ENCODE results near the gene NUP62CL.
"Not testable (repeated sequence)": the region's sequence is repeated elsewhere in the genome, so short reads cannot be mapped to it uniquely, and the experiment has no call there.

The NUP62CL gene, protein sequence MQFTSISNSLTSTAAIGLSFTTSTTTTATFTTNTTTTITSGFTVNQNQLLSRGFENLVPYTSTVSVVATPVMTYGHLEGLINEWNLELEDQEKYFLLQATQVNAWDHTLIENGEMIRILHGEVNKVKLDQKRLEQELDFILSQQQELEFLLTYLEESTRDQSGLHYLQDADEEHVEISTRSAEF

DNA sequence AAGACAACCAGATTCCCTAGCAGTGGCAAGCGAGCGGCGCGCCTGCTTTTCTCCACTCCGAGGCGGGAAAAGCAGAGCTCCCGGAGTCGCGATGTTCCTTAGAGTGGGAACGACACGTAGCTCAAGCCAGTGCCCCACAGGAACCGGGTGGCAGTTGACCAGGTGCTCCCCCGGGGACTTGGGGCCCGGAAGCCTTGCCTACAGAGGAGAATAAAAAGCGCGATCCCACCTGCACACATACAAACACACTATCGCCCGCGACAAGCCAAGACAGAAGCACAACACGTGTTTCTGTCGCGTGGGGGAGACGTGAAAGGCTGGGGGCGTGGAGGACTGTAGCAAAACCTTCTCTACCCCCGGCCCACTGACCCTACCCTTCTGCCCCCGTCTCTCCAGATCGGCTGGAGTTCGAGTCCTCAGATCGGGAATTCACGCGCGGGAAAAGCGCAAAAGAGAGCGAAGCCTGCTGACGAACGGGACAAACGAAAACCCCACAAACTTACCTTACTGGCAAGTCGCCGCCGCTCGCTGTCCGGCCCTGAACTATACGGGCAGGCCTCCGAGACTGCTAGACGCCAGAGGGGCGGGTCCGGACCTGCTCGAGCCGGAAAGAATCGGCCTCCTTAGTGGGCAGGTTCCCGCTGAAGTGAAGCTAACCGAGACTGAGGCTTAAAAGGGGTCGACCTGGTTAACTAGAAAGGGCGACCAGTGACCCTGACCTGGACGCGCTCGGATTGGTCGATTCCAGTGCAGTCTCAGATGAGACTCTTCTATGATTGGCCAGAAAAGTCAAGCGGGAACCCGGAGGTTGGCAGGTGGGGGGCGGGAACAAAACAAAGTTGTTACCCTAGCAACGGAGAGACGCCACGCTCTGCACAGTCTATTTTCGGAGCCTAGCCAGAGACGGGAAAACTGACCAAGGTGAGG lies at the start of gene NUP62CL, which contains the start of gene DNAAF6:
Gene NUP62CL, minus strand, starts transcription at position 664 of the 927 bp plus-strand sequence. CDS start 31,287 bp downstream, outside the sequence.
Gene DNAAF6, plus strand, starts transcription at position 842 of the 927 bp plus-strand sequence. CDS start 6,265 bp downstream, outside the sequence.
- DNase-seq: no peak

GRCh38 chrX:107228486-107228819 lies 22.2 kb upstream of the NUP62CL start:
- no peak for DNase-seq

- DNase-seq: no peak
These were observed 21.7 kb upstream of the NUP62CL start for GRCh38 chrX:107227780-107228485.

- DNase-seq: no peak
These were observed 20.5 kb upstream of the NUP62CL start for GRCh38 chrX:107226757-107227156.

DNA sequence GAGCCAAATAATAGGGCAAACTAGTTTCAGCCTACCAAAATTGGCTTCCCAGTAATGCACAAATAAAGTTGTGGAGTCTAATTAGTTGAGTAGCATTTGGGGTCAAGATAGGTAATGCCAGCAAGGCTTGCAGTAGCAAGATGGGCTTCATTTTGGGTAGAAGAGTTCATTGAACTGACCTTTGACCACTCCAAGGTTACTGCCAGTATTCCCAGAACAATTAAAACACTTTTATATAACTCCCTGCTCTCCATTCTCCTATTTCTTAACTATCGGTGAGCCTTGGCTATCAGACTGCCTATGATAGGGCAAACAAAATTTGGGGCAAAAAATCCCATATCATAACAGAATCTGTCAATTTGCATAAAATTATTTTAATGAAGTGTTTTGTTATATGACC lies 7.2 kb upstream of the NUP62CL start:
- no peak for DNase-seq

- no peak for DNase-seq
These were observed 1.7 kb upstream of the NUP62CL start for GRCh38 chrX:107207943-107208342.

- DNase-seq: no peak
These were observed 856 bp upstream of the NUP62CL start for GRCh38 chrX:107207089-107207488.

GRCh38 chrX:107206697-107207065 lies 448 bp upstream of the NUP62CL start:
- no peak for DNase-seq

DNA sequence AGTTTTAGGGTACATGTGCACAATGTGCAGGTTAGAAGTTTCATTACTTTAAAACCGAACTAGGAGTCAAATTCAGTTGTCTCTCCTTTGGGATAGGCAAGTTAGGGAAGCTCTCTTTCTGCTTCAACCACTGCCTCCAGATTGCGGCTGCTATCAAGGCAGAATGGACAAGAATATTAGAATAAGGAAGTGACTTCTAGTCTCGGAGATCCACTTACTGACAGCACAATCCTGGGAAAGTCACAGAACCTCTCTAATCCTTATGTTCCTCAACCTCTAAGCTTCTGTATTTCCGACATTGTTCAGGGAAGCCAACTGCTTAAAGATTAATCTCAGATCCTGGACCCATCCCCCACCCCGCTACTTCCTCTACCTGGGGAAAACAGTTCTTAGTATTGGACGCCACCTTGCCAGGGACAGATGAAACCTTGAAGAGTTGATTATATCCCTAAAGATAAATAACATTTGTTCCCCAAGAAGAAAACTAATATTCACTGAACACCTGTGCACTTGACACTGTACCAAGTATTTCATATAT lies 2.1 kb downstream of the NUP62CL start:
- DNase-seq: no peak

DNA sequence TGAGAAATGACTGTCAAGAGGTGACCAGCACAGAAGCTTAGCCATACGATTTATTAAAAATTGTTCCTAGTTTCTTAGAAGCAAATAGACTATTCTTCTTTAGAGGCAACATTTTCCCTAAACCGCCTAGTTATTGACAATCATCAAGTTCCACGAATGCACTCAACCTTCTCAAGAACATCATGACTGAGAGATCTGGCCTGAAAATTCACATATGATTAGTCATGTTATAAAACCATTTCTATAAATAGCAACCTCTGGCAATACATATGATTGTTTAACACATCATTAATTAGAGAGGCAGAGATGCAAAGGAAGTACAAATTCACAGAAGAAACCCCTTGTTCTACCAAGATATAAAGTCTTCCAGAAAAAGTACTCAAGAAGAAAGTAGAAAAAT lies 6.7 kb downstream of the NUP62CL start:
- DNase-seq: no peak

DNA sequence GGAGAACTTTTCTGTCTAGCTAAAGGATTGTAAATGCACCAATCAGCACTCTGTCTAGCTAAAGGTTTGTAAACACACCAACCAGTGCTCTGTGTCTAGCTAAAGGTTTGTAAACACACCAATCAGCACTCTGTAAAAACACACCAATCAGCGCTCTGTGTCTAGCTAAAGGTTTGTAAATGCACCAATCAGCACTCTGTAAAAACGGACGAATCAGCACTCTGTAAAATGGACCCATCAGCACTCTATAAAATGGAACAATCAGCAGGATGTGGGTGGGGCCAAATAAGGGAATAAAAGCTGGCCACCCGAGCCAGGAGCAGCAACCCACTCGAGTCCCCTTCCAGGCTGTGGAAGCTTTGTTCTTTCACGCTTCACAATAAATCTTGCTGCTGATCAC lies 8.2 kb downstream of the NUP62CL start:
- DNase-seq: not testable (repeated sequence)

- DNase-seq: no peak
These were observed 8.9 kb downstream of the NUP62CL start for GRCh38 chrX:107197319-107197718.

DNA sequence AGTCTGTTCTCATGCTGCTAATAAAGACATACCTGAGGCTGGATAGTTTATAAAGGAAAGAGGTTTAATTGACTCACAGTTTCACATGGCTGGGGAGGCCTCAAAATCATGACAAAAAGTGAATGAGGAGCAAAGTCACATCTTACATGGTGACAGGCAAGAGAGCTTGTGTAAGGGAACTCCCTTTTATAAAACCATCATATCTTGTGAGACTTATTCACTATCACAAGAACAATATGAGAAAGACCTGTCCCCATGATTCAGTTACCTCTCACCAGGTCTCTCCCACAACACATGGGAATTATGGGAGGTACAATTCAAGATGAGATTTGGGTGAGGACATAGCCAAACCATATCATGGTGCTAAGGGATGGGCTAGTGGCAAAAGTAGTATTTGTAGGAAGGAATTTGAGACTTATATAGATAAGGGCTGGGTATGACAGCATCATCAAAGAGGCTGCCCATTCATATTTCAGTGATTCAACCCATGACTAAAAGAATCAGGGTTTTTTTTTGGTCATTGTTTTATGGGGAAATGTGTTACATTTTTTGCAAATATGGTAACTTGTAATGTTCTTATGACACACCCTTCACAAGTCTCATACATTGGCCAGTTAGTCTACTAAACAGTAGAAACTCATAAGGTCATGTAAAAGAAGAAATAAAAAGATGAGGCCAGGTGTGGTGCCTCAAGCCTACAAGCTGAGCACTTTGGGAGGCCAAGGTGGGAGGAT lies 34.7 kb downstream of the NUP62CL start:
- no peak for DNase-seq

- no peak for DNase-seq
These were observed 37.5 kb downstream of the NUP62CL start for GRCh38 chrX:107168712-107169111.

DNA sequence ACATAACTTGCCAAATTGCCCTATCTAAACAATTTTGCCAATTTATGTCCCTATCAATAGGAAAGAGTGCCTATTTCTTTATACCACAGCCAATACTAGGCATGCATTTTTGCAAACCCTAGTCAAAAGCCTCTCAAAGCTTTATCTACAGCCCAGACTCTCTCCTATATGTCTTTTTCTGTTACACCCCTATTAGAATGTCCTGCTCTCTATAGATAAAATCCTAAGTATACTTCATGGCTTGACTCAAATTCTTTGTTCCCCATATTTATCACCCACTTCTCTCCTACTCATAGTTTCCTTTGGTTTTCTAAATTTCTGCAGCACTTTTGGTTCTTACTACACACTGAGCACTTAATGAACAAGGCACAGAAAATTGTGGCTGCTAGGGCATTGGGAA lies 38.0 kb downstream of the NUP62CL start:
- no peak for DNase-seq

- DNase-seq: no peak
These were observed 38.9 kb downstream of the NUP62CL start for GRCh38 chrX:107167163-107167921.

DNA sequence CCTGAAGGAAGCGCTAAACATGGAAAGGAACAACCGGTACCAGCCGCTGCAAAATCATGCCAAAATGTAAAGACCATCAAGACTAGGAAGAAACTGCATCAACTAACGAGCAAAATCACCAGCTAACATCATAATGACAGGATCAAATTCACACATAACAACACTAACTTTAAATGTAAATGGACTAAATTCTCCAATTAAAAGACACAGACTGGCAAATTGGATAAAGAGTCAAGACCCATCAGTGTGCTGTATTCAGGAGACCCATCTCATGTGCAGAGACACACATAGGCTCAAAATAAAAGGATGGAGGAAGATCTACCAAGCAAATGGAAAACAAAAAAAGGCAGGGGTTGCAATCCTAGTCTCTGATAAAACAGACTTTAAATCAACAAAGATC lies 48.6 kb downstream of the NUP62CL start:
- not testable (repeated sequence) for DNase-seq

DNA sequence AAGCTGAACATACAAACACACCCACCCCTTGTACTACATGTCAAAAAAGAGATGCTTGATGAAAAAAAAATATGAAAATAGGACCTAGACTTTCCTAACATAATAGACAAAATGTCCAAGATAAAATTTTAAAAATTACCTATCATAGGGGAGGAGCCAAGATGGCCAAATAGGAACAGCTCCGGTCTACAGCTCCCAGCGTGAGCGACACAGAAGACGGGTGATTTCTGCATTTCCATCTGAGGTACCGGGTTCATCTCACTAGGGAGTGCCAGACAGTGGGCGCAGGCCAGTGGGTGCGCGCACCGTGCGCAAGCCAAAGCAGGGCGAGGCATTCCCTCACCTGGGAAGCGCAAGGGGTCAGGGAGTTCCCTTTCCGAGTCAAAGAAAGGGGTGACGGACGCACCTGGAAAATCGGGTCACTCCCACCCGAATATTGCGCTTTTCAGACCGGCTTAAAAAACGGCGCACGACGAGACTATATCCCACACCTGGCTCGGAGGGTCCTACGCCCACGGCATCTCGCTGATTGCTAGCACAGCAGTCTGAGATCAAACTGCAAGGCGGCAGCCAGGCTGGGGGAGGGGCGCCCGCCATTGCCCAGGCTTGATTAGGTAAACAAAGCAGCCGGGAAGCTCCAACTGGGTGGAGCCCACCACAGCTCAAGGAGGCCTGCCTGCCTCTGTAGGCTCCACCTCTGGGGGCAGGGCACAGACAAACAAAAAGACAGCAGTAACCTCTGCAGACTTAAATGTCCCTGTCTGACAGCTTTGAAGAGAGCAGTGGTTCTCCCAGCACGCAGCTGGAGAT lies 50.4 kb downstream of the NUP62CL start:
- DNase-seq: not testable (repeated sequence)

DNA sequence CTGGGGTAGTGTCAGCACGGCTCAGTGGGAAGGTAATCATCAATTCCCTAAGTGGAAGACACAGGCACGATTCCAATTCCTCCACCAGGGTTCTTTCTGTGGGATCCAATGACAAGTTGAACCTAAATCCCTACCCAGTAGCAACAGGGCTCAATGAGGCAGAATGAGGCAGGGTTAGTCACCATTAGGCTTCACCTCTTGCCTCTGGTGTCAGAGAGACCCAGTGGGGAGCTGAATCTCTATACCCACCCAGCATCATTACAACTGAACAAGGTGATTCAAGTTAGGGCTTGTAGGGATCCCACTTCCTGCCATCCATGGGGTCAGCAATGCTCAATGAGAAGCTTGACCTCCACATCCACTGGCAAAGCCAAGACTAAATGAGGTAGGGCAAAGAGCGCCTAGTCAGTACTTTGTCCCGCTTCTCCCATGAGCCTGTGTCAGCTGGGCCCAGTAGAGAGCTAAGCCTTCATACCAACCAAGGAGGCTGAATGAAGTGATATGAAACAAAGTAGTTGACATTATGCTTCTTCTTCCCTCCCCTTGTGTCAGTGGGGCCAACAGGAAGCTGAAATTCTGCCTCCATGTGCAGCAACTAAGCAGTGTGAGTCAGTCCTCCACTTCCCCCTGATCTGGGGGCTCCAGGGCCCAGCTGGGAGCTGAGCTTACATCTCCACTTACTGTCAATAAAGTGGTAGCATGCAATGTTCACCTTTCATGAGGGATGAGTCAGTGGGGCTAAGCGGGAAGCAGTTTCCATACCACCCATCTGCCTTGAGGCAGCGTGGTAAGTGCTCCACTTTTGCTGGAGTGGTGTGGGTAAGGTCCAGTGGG lies 51.2 kb downstream of the NUP62CL start:
- no peak for DNase-seq

DNA sequence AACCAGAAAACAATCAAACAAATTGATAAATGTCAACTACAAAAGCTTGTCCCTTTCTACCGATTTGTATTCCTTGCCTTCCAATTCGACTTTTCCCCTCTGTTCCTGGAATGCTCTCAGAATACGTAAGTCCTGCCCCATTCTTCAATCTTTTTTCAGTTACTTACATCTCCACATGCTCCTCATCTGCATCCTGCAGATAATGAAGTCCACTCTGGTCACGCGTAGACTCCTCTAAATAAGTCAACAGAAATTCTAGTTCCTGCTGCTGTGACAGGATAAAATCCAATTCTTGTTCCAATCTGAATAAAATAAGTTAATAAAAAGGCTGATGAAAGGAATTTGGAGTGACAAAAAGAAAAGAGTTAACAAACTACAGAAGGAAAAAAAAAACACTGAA lies 53.2 kb downstream of the NUP62CL start:
- no peak for DNase-seq

All from SIG-M5 (cell line).